Measurements from ENCODE around the gene ADCY3. TPM values are rescaled to one million over a fixed set of nuclear protein-coding genes. Genes with fewer than 3 reads are reported as not detected.

The ADCY3 gene
- total and polyA plus RNA-seq, 2 of the 13 experiments (the other 11 are each of a cell fraction or from before 2014, with no cell fraction given) = 0.11 to 0.61 TPM

GRCh38 chr2:24892928-24893327 lies 27.1 kb downstream of the ADCY3 start:
- BruUV-seq (replicated peaks) = no TSS peak
- Histone ChIP-seq H3K4me3 (replicated peaks in 1 of 3; ENCODE audit: insufficient read depth in 1 of 3, low read depth in 2 of 3, low read length in 3 of 3) (no peak overlapping the region), H3K27me3 (ENCODE audit: control insufficient read depth in 1 of 2, insufficient read depth in 2 of 2, low read length in 2 of 2) (peaks cover 1 to 25% of the 10 kb centered on the region in 2 experiments; a peak in 3 of 5 replicates), H3K79me2 (ENCODE audit: insufficient read depth, low read length) (no peaks in the 10 kb centered on the region), H3K36me3 (replicated peaks in 1 of 2; ENCODE audit: control insufficient read depth in 1 of 2, insufficient read depth in 2 of 2, low read length in 2 of 2) (no peaks in the 10 kb centered on the region), H3K4me2 (ENCODE audit: low read depth, low read length) (no peak overlapping the region), H3K9ac (ENCODE audit: insufficient read depth, low read depth, low read length) (no peak overlapping the region), H3K4me1 (ENCODE audit: insufficient read depth, low read length) (peaks cover 2% of the 10 kb centered on the region; the same call in 1 of the 2 replicates), H4K20me1 (ENCODE audit: insufficient read depth, low read length) (no peaks in the 10 kb centered on the region; the same call in 1 of the 2 replicates), H3K9me3 (ENCODE audit: low read length) (peaks cover 20% of the 10 kb centered on the region), H3K27ac (ENCODE audit: extremely low read length, insufficient read depth, low read length) (no peak overlapping the region), H2AFZ (ENCODE audit: low read length) (no peak overlapping the region)
- CTCF ChIA-PET (ENCODE audit: low intra/inter-chr PET ratio, low total read pairs) = no interaction called here
- peak; percentile 51; the same call in 1 of the 2 replicates for TF ChIP-seq CEBPB (IDR thresholded peaks at IDR 0.05; ENCODE audit: borderline replicate concordance, low read depth, low read length)
- TF ChIP-seq ZBTB7A (CRISPR knock-in tag; IDR thresholded peaks at IDR 0.05) = no peak
- 48% methylated on average over 2 of the region's 2 CpGs for WGBS (ENCODE audit: low lambda C conversion rate)
- POLR2A ChIA-PET = no interaction called here
- in situ Hi-C loops (cut with HindIII; ENCODE audit: extremely low pct_ligation_motif_present, low pct_unique_long_range_greater_than_20kb) = no loop called here
- no peak for ATAC-seq
- intact Hi-C loops (cut with micrococcal nuclease; ENCODE audit: unreplicated experiment) = loop anchor here (2.0 kb wide), 1 partner anchor 24 kb away; no protein-coding TSS in a partner anchor
- no peak for DNase-seq (ENCODE audit: low spot score)
- no peak for FAIRE-seq

GRCh38 chr2:24891201-24891600 lies 28.8 kb downstream of the ADCY3 start:
- 4% methylated on average over 2 of the region's 2 CpGs for WGBS (ENCODE audit: low lambda C conversion rate)
- no TSS peak for BruUV-seq (replicated peaks)
- TF ChIP-seq ZNF75D (CRISPR knock-in tag; IDR thresholded peaks at IDR 0.05; ENCODE audit: borderline replicate concordance) (no peak), ZNF747 (CRISPR knock-in tag; IDR thresholded peaks at IDR 0.05; ENCODE audit: borderline replicate concordance) (no peak), ZNF136 (CRISPR knock-in tag; IDR thresholded peaks at IDR 0.05; ENCODE audit: low read depth) (no peak), ARID5B (CRISPR knock-in tag; IDR thresholded peaks at IDR 0.05) (no peak), MTA3 (CRISPR knock-in tag; IDR thresholded peaks at IDR 0.05) (no peak), ZNF670 (CRISPR knock-in tag; IDR thresholded peaks at IDR 0.05; ENCODE audit: borderline replicate concordance) (no peak), MIER2 (CRISPR knock-in tag; IDR thresholded peaks at IDR 0.05) (no peak), JARID2 (CRISPR knock-in tag; IDR thresholded peaks at IDR 0.05; ENCODE audit: insufficient replicate concordance) (no peak), FOXP1 (IDR thresholded peaks at IDR 0.05) (no peak), FOXP1 (CRISPR knock-in tag; IDR thresholded peaks at IDR 0.05) (no peak), ZNF720 (CRISPR knock-in tag; IDR thresholded peaks at IDR 0.05) (no peak), E2F1 (CRISPR knock-in tag; IDR thresholded peaks at IDR 0.05) (no peak), ZBTB7B (CRISPR knock-in tag; IDR thresholded peaks at IDR 0.05) (no peak), CENPX (CRISPR knock-in tag; IDR thresholded peaks at IDR 0.05) (no peak)

More at GRCh38 chr2:24891201-24891600, 28.8 kb downstream of the ADCY3 start:
- in situ Hi-C loops (cut with HindIII; ENCODE audit: extremely low pct_ligation_motif_present, low pct_unique_long_range_greater_than_20kb) = no loop called here
- no peak for ATAC-seq
- Histone ChIP-seq H3K27ac (ENCODE audit: extremely low read length, insufficient read depth, low read length) (no peak overlapping the region), H2AFZ (ENCODE audit: low read length) (no peak overlapping the region), H3K4me3 (replicated peaks in 1 of 3; ENCODE audit: insufficient read depth in 1 of 3, low read depth in 2 of 3, low read length in 3 of 3) (no peak overlapping the region), H3K27me3 (ENCODE audit: control insufficient read depth in 1 of 2, insufficient read depth in 2 of 2, low read length in 2 of 2) (peaks cover 0 to 16% of the 10 kb centered on the region in 2 experiments; a peak in 3 of 5 replicates), H3K4me1 (ENCODE audit: insufficient read depth, low read length) (no peaks in the 10 kb centered on the region), H3K4me2 (ENCODE audit: low read depth, low read length) (no peak overlapping the region), H3K9me3 (ENCODE audit: low read length) (peaks cover 20% of the 10 kb centered on the region), H3K79me2 (ENCODE audit: insufficient read depth, low read length) (no peaks in the 10 kb centered on the region), H3K9ac (ENCODE audit: insufficient read depth, low read depth, low read length) (no peak overlapping the region), H3K36me3 (replicated peaks in 1 of 2; ENCODE audit: control insufficient read depth in 1 of 2, insufficient read depth in 2 of 2, low read length in 2 of 2) (no peaks in the 10 kb centered on the region), H4K20me1 (ENCODE audit: insufficient read depth, low read length) (no peaks in the 10 kb centered on the region; the same call in 1 of the 2 replicates)
- no peak for DNase-seq (ENCODE audit: low spot score)
- POLR2A ChIA-PET = no interaction called here
- intact Hi-C loops (cut with micrococcal nuclease; ENCODE audit: unreplicated experiment) = no loop called here
- CTCF ChIA-PET (ENCODE audit: low intra/inter-chr PET ratio, low total read pairs) = no interaction called here
- no peak for FAIRE-seq

Measured in HepG2 (cell line).